ENCODE results near the gene CCL25.

GRCh38 chr19:8071912-8072311, 19.4 kb downstream of the CCL25 start:
- TF ChIP-seq POLR2A (IDR thresholded peaks at IDR 0.05) = no peak
- TF ChIP-seq, protein P1, sequence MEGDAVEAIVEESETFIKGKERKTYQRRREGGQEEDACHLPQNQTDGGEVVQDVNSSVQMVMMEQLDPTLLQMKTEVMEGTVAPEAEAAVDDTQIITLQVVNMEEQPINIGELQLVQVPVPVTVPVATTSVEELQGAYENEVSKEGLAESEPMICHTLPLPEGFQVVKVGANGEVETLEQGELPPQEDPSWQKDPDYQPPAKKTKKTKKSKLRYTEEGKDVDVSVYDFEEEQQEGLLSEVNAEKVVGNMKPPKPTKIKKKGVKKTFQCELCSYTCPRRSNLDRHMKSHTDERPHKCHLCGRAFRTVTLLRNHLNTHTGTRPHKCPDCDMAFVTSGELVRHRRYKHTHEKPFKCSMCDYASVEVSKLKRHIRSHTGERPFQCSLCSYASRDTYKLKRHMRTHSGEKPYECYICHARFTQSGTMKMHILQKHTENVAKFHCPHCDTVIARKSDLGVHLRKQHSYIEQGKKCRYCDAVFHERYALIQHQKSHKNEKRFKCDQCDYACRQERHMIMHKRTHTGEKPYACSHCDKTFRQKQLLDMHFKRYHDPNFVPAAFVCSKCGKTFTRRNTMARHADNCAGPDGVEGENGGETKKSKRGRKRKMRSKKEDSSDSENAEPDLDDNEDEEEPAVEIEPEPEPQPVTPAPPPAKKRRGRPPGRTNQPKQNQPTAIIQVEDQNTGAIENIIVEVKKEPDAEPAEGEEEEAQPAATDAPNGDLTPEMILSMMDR (IDR thresholded peaks at IDR 0.05) = no peak

Data from transverse colon (tissue), 3 donors.